HepG2 (cell line): ENCODE measurements around the gene MATN1. TPM values are rescaled to one million over a fixed set of nuclear protein-coding genes. Genes with fewer than 3 reads are reported as not detected.
A peak's percentile ranks its signal among the peaks of the same experiment; 100 is the strongest.

Source experiments
- ATAC-seq: fragments of 200-7000 bp; cut with Tn5 transposase; 3 replicates; pipeline ENCODE4 v1.9.1; 2020; ENCODE audit warnings: mild to moderate bottlenecking, moderate library complexity
- BruUV-seq: library from RNA; stranded (reverse); fragments of 400-500 nt; replicated peaks from 2 replicates; lab custom pipeline; 2021; lab: Mats Ljungman, UMichigan
- CTCF ChIA-PET: fragments of 300-600 bp; formaldehyde crosslinking; extraction: SDS; loops from one replicate; lab custom pipeline; 2021; ENCODE audit warnings: low total read pairs, inconsistent platforms, low intra/inter-chr PET ratio; lab: Yijun Ruan, JAX
- POLR2A ChIA-PET: fragments of 350-600 bp; sonication (Branson Sonifier 250); formaldehyde crosslinking; loops from one replicate; lab custom pipeline; 2020; ENCODE audit warnings: antibody characterized with exemption, inconsistent platforms; lab: Yijun Ruan, JAX
- DNase-seq: peaks from one replicate; pipeline ENCODE4 v3.0.0-alpha.2; 2015; ENCODE audit warnings: low spot score
- FAIRE-seq: peaks from 3 replicates; lab custom pipeline; 2011; peaks lifted over from hg19 to GRCh38; lab: Jason Lieb, UNC
- H2AFZ ChIP-seq: one replicate; pipeline ENCODE4 v1.6.1; 2011; ENCODE audit warnings: low read length, inconsistent platforms
- H3K27ac ChIP-seq: fragments of 300-600 bp; 3 replicates; pipeline ENCODE4 v1.8.0; 2011; ENCODE audit warnings: mixed run types, mild to moderate bottlenecking, mixed read lengths, low read length, inconsistent platforms; ENCODE audit not compliant: insufficient read depth; ENCODE audit errors: extremely low read length
- H3K27me3 ChIP-seq, 2 experiments: fragments of 200-600 bp in 1 of 2; 2 replicates in 1 of 2; 3 replicates in 1 of 2; pipeline versions ENCODE4 v1.6.0 to v1.8.0; 2011; ENCODE audit warnings: low read length in 2 of 2, mild to moderate bottlenecking in 2 of 2, moderate library complexity in 2 of 2, inconsistent platforms in 1 of 2; ENCODE audit not compliant: insufficient read depth in 2 of 2, control insufficient read depth in 1 of 2
- H3K36me3 ChIP-seq, 2 experiments: fragments of 200-600 bp in 1 of 2; replicated peaks in 1 of 2; 2 replicates in 1 of 2; 3 replicates in 1 of 2; pipeline versions ENCODE4 v1.5.1 to v1.8.0; 2011; ENCODE audit warnings: low read length in 2 of 2, inconsistent platforms in 1 of 2; ENCODE audit not compliant: insufficient read depth in 2 of 2, control insufficient read depth in 1 of 2
- H3K4me1 ChIP-seq: 2 replicates; pipeline ENCODE4 v1.5.1; 2012; ENCODE audit warnings: low read length, inconsistent platforms; ENCODE audit not compliant: insufficient read depth
- H3K4me2 ChIP-seq: 2 replicates; pipeline ENCODE4 v1.6.0; 2011; ENCODE audit warnings: low read depth, low read length, inconsistent platforms
- H3K4me3 ChIP-seq, 3 experiments: fragments of 200-600 bp in 1 of 3; sonication (generic), shearing (Covaris generic) in 1 of 3; replicated peaks in 1 of 3; 2 replicates each; pipeline ENCODE4 v1.5.1; 2011 to 2016; ENCODE audit warnings: low read length in 3 of 3, inconsistent platforms in 2 of 3, low read depth in 2 of 3, mild to moderate bottlenecking in 2 of 3, control low read depth in 1 of 3, mixed read lengths in 1 of 3; ENCODE audit not compliant: insufficient read depth in 1 of 3
- H3K79me2 ChIP-seq: one replicate; pipeline ENCODE4 v1.6.1; 2011; ENCODE audit warnings: low read length, inconsistent platforms; ENCODE audit not compliant: insufficient read depth
- H3K9ac ChIP-seq: 2 replicates; pipeline ENCODE4 v1.6.0; 2011; ENCODE audit warnings: mild to moderate bottlenecking, low read depth, low read length, inconsistent platforms; ENCODE audit not compliant: insufficient read depth
- H3K9me3 ChIP-seq: 2 replicates; pipeline ENCODE4 v1.5.1; 2012; ENCODE audit warnings: mild to moderate bottlenecking, low read length
- H4K20me1 ChIP-seq: 2 replicates; pipeline ENCODE4 v1.6.0; 2011; ENCODE audit warnings: inconsistent platforms, mild to moderate bottlenecking, low read length, moderate library complexity; ENCODE audit not compliant: insufficient read depth
- CEBPG ChIP-seq: IDR thresholded peaks from 2 replicates; pipeline ENCODE4 v1.6.1; 2016
- E2F1 ChIP-seq: sonication (generic); formaldehyde crosslinking; IDR thresholded peaks from 2 replicates; pipeline ENCODE4 v1.5.0; 2020; ENCODE audit warnings: missing genetic modification reagents
- FOXJ3 ChIP-seq: sonication (generic); formaldehyde crosslinking; IDR thresholded peaks from 2 replicates; pipeline ENCODE4 v1.4.0; 2020; ENCODE audit warnings: missing genetic modification reagents, mild to moderate bottlenecking, borderline replicate concordance
- FOXO4 ChIP-seq: sonication (generic); formaldehyde crosslinking; conservative IDR thresholded peaks from 2 replicates; pipeline ENCODE4 v1.8.1; 2023; ENCODE audit warnings: missing genetic modification reagents
- HOXA3 ChIP-seq: sonication (generic); formaldehyde crosslinking; IDR thresholded peaks from 2 replicates; pipeline ENCODE4 v1.5.0; 2020; ENCODE audit warnings: missing genetic modification reagents
- HOXD1 ChIP-seq: sonication (generic); formaldehyde crosslinking; IDR thresholded peaks from 2 replicates; pipeline ENCODE4 v1.5.0; 2020; ENCODE audit warnings: missing genetic modification reagents
- KAT2B ChIP-seq: fragments of 150-350 bp; IDR thresholded peaks from 2 replicates; pipeline ENCODE4 v1.6.1; 2014; ENCODE audit warnings: low read depth, low read length, borderline replicate concordance
- KAT7 ChIP-seq: IDR thresholded peaks from 2 replicates; pipeline ENCODE4 v1.6.1; 2018; ENCODE audit warnings: borderline replicate concordance, missing compliant biosample characterization
- KLF13 ChIP-seq: sonication (generic); formaldehyde crosslinking; IDR thresholded peaks from 2 replicates; pipeline ENCODE4 v1.4.0; 2020; ENCODE audit warnings: mild to moderate bottlenecking, missing genetic modification reagents
- MAFF ChIP-seq: IDR thresholded peaks from 2 replicates; pipeline ENCODE4 v1.6.1; 2011; ENCODE audit warnings: low read depth, low read length, improper control_type of control experiment
- MAFK ChIP-seq, 2 experiments: IDR thresholded peaks in 1 of 2; conservative IDR thresholded peaks in 1 of 2; 2 replicates each; pipeline ENCODE4 v1.6.1; 2011; ENCODE audit warnings: improper control_type of control experiment in 2 of 2, low read length in 2 of 2
- ZNF629 ChIP-seq: sonication (generic); formaldehyde crosslinking; conservative IDR thresholded peaks from 2 replicates; pipeline ENCODE4 v1.5.0; 2020; ENCODE audit warnings: missing genetic modification reagents
- ZNF768 ChIP-seq: sonication (generic); formaldehyde crosslinking; IDR thresholded peaks from 2 replicates; pipeline ENCODE4 v1.4.0; 2020; ENCODE audit warnings: missing genetic modification reagents
- ZSCAN29 ChIP-seq: sonication (generic); formaldehyde crosslinking; conservative IDR thresholded peaks from 2 replicates; pipeline ENCODE4 v1.4.0; 2020; ENCODE audit warnings: mild to moderate bottlenecking, missing genetic modification reagents
- WGBS: methylation state at CpG from one replicate; pipeline ENCODE4 v1.1.6; 2017; ENCODE audit warnings: low lambda C conversion rate; 5-methylcytosine and 5-hydroxymethylcytosine counted together
- in situ Hi-C: cut with HindIII; loops from 2 replicates; pipeline ENCODE4 v1.10.0; 2017; ENCODE audit warnings: low pct_unique_long_range_greater_than_20kb; ENCODE audit not compliant: extremely low pct_ligation_motif_present
- intact Hi-C: fragments of 100-400 bp; cut with micrococcal nuclease; formaldehyde crosslinking; loops from one replicate; pipeline ENCODE4 v1.10.0; 2022; ENCODE audit not compliant: unreplicated experiment
- polyA plus RNA-seq, 8 experiments: library from polyadenylated mRNA; depleted of rRNA in 3 of 8; stranded (reverse) in 7 of 8; unstranded in 1 of 8; fragments of >200 nt; fragmentation: Illumina TruSeq in 4 of 8; extraction: Trizol in 4 of 8; gene quantifications; 2 replicates each; pipeline versions ENCODE4 v1.2.1 to v1.2.3, GENCODE V29; 2011 to 2016; ENCODE audit warnings: low read depth in 4 of 8, missing spikeins in 1 of 8, mixed read lengths in 1 of 8; ENCODE audit not compliant: insufficient read depth in 1 of 8
- total RNA-seq, 5 experiments: library from RNA; depleted of rRNA; stranded (reverse); fragments of >200 nt; fragmentation: Illumina TruSeq; extraction: Trizol; gene quantifications; 2 replicates each; pipeline ENCODE4 v1.2.3, GENCODE V29; 2016; ENCODE audit warnings: low read depth in 1 of 5
- TF ChIP-seq, protein P1 (sequence below): sonication (generic); formaldehyde crosslinking; IDR thresholded peaks from 2 replicates; pipeline ENCODE4 v1.4.0; 2020; ENCODE audit warnings: missing genetic modification reagents, borderline replicate concordance

Gene MATN1
- total and polyA plus RNA-seq, 2 of the 13 experiments (the other 11 are each of a cell fraction or from before 2014, with no cell fraction given), result 0.04 to 0.05 TPM

DNA sequence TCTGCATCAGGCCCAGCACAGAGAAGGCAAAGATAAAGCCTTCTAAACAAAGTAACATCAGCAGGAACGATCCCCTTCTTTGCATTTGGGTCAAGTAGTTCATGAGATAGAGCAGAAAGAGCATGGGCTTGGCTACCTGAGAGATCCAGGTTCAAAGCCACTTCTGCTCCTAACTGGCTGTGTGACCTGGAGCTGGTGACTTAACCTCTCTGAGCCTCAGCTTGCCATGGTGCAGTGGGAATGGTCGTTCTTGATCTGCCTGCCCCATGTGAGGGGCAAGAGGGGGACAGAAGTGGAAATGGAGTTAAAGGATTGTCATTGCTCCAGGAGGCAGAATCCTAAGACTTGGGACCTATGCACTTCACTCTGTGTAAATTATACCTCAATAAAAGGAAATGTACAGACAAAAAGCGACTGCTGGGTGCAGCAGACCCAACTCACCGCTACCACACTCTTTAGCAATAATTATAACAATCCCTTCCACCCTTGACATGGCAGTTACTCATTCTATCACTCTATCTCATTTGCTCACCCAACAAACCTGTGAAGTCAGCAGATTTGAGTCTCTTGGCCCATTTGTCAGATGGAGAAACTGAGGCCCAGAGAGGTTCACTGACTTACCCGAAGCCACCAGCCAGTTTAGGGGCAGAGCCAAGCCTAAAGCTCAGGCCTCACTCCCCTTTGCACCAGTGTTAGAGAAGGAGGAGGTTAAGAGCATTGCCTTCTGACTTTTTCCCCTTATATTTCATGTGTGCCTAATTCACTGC lies 1.5 kb upstream of the MATN1 start:
- Histone ChIP-seq H3K79me2 (no peaks in the 10 kb centered on the region), H3K4me3 (no peak overlapping the region), H4K20me1 (no peaks in the 10 kb centered on the region; the same call in 1 of the 2 replicates), H3K4me2 (no peak overlapping the region), H3K9me3 (no peaks in the 10 kb centered on the region), H3K27me3 (peaks cover 0 to 2% of the 10 kb centered on the region in 2 experiments; a peak in 2 of 5 replicates), H3K9ac (no peak overlapping the region), H3K27ac (no peak overlapping the region), H3K4me1 (no peaks in the 10 kb centered on the region), H3K36me3 (no peaks in the 10 kb centered on the region), H2AFZ (no peak overlapping the region)
- no peak for TF ChIP-seq ZSCAN29
- no peak for TF ChIP-seq KAT7
- no peak for TF ChIP-seq HOXA3 (CRISPR knock-in tag)
- no peak for TF ChIP-seq FOXJ3
- peak; percentile 73 for TF ChIP-seq ZNF768 (CRISPR knock-in tag)
- TF ChIP-seq E2F1, result no peak
- no peak for TF ChIP-seq FOXO4 (CRISPR knock-in tag)
- no peak for TF ChIP-seq CEBPG
- TF ChIP-seq HOXD1, result no peak
- TF ChIP-seq MAFK (conservative IDR thresholded peaks at IDR 0.05 in 1 of 2, IDR thresholded peaks at IDR 0.05 in 1 of 2; ENCODE audit: low read length in 2 of 2), result peak; percentile 55 to 76; a peak in 3 of 4 replicates
- 0 out of 2 replicates have a peak, but pooled peaks have one; percentile 36 for TF ChIP-seq MAFF
- TF ChIP-seq ZNF629 (CRISPR knock-in tag), result 0 out of 2 replicates have a peak, but pooled peaks have one; percentile 40
- no peak for TF ChIP-seq KLF13 (CRISPR knock-in tag)
- TF ChIP-seq, protein P1, sequence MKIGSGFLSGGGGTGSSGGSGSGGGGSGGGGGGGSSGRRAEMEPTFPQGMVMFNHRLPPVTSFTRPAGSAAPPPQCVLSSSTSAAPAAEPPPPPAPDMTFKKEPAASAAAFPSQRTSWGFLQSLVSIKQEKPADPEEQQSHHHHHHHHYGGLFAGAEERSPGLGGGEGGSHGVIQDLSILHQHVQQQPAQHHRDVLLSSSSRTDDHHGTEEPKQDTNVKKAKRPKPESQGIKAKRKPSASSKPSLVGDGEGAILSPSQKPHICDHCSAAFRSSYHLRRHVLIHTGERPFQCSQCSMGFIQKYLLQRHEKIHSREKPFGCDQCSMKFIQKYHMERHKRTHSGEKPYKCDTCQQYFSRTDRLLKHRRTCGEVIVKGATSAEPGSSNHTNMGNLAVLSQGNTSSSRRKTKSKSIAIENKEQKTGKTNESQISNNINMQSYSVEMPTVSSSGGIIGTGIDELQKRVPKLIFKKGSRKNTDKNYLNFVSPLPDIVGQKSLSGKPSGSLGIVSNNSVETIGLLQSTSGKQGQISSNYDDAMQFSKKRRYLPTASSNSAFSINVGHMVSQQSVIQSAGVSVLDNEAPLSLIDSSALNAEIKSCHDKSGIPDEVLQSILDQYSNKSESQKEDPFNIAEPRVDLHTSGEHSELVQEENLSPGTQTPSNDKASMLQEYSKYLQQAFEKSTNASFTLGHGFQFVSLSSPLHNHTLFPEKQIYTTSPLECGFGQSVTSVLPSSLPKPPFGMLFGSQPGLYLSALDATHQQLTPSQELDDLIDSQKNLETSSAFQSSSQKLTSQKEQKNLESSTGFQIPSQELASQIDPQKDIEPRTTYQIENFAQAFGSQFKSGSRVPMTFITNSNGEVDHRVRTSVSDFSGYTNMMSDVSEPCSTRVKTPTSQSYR, result no peak
- TF ChIP-seq KAT2B, result no peak
- 15% methylated on average over 5 of the region's 5 CpGs for WGBS
- ChIA-PET CTCF (no interaction called here), POLR2A (no interaction called here)
- in situ Hi-C loops (no loop called here), intact Hi-C loops (no loop called here)
- ATAC-seq, result no peak
- no TSS peak for BruUV-seq
- FAIRE-seq, result no peak
- DNase-seq, result no peak
